Astrocyte (in vitro differentiated cells and primary cell): Measurements from ENCODE around the gene PERM1. TPM values are rescaled to one million over a fixed set of nuclear protein-coding genes. Genes with fewer than 3 reads are reported as not detected.

ENCODE experiments used
- DNase-seq: peaks from one replicate; pipeline ENCODE4 v3.0.0-alpha.2; 2010; ENCODE audit warnings: low read depth
- FAIRE-seq: peaks from 2 replicates; lab custom pipeline; 2011; peaks lifted over from hg19 to GRCh38; lab: Jason Lieb, UNC
- H2AFZ ChIP-seq: 2 replicates; pipeline ENCODE4 v1.6.0; 2012; ENCODE audit warnings: low read depth, low read length, inconsistent platforms
- H3K27ac ChIP-seq: 2 replicates; pipeline ENCODE4 v1.5.1; 2011; ENCODE audit warnings: low read depth, low read length, inconsistent platforms
- H3K27me3 ChIP-seq: 2 replicates; pipeline ENCODE4 v1.6.0; 2011; ENCODE audit warnings: low read length, inconsistent platforms; ENCODE audit not compliant: insufficient read depth
- H3K36me3 ChIP-seq: 2 replicates; pipeline ENCODE4 v1.5.1; 2011; ENCODE audit warnings: low read length, inconsistent platforms; ENCODE audit not compliant: insufficient read depth
- H3K4me1 ChIP-seq: 2 replicates; pipeline ENCODE4 v1.5.1; 2011; ENCODE audit warnings: low read length, inconsistent platforms; ENCODE audit not compliant: insufficient read depth
- H3K4me2 ChIP-seq: 2 replicates; pipeline ENCODE4 v1.6.0; 2012; ENCODE audit warnings: low read length, inconsistent platforms
- H3K4me3 ChIP-seq: 2 replicates; pipeline ENCODE4 v1.5.1; 2011; ENCODE audit warnings: low read depth, mild to moderate bottlenecking, low read length, inconsistent platforms; ENCODE audit not compliant: insufficient read depth
- H3K79me2 ChIP-seq: 2 replicates; pipeline ENCODE4 v1.6.0; 2012; ENCODE audit warnings: mild to moderate bottlenecking, low read length, inconsistent platforms; ENCODE audit not compliant: insufficient read depth
- H3K9ac ChIP-seq: 2 replicates; pipeline ENCODE4 v1.6.0; 2012; ENCODE audit warnings: mild to moderate bottlenecking, low read length, inconsistent platforms
- H3K9me3 ChIP-seq: 2 replicates; pipeline ENCODE4 v1.5.1; 2012; ENCODE audit warnings: low read depth, mild to moderate bottlenecking, low read length, inconsistent platforms; ENCODE audit not compliant: insufficient read depth
- H4K20me1 ChIP-seq: 2 replicates; pipeline ENCODE4 v1.6.0; 2012; ENCODE audit warnings: low read length, inconsistent platforms; ENCODE audit not compliant: insufficient read depth
- H3K27ac Mint-ChIP-seq: one replicate; pipeline ENCODE4 v1.8.0; 2021; ENCODE audit warnings: mild to moderate bottlenecking, mixed read lengths; ENCODE audit not compliant: unreplicated experiment
- H3K27me3 Mint-ChIP-seq: one replicate; pipeline ENCODE4 v1.8.0; 2021; ENCODE audit warnings: low read depth, mixed read lengths; ENCODE audit not compliant: unreplicated experiment
- H3K36me3 Mint-ChIP-seq: one replicate; pipeline ENCODE4 v1.8.0; 2021; ENCODE audit warnings: low read depth, mixed read lengths; ENCODE audit not compliant: unreplicated experiment
- H3K4me1 Mint-ChIP-seq: one replicate; pipeline ENCODE4 v1.8.0; 2021; ENCODE audit warnings: low read depth, mixed read lengths; ENCODE audit not compliant: unreplicated experiment
- H3K4me3 Mint-ChIP-seq: one replicate; pipeline ENCODE4 v1.8.0; 2021; ENCODE audit warnings: mild to moderate bottlenecking, moderate library complexity, mixed read lengths; ENCODE audit not compliant: unreplicated experiment
- H3K9me3 Mint-ChIP-seq: one replicate; pipeline ENCODE4 v1.8.0; 2021; ENCODE audit warnings: mild to moderate bottlenecking, mixed read lengths; ENCODE audit not compliant: unreplicated experiment
- CTCF ChIP-seq: IDR thresholded peaks from 2 replicates; pipeline ENCODE4 v1.5.1; 2011; ENCODE audit warnings: low read depth, mild to moderate bottlenecking, inconsistent platforms, low read length, moderate library complexity; ENCODE audit not compliant: insufficient read depth
- EZH2 ChIP-seq: IDR thresholded peaks from 2 replicates; pipeline ENCODE4 v1.6.1; 2012; ENCODE audit warnings: mild to moderate bottlenecking, low read length, inconsistent platforms; ENCODE audit not compliant: insufficient read depth
- total RNA-seq: library from RNA; stranded (reverse); gene quantifications from 2 replicates; pipeline ENCODE4 v1.2.1, GENCODE V29; 2021

The PERM1 gene
- total RNA-seq, 1 donor from 2014 or later = 0.20 TPM

GRCh38 chr1:980602-981395 is 1.1 kb downstream of the PERM1 start:
- Mint-ChIP-seq H3K4me3 (no peak overlapping the region), H3K27me3 (peaks cover 38% of the 10 kb centered on the region), H3K9me3 (no peaks in the 10 kb centered on the region), H3K4me1 (no peaks in the 10 kb centered on the region), H3K27ac (no peak overlapping the region), H3K36me3 (peaks cover under 1% of the 10 kb centered on the region)
- H3K4me3 ChIP-seq = no peak overlapping the region
- no peaks in the 10 kb centered on the region for H3K9me3 ChIP-seq
- H3K79me2 ChIP-seq = no peaks in the 10 kb centered on the region
- DNase-seq = no peak
- H3K27me3 ChIP-seq = peaks cover 4% of the 10 kb centered on the region
- no peak overlapping the region for H3K9ac ChIP-seq
- H4K20me1 ChIP-seq = no peaks in the 10 kb centered on the region
- H3K4me2 ChIP-seq = no peak overlapping the region
- H3K36me3 ChIP-seq = no peaks in the 10 kb centered on the region
- H2AFZ ChIP-seq = no peak overlapping the region
- no peak for FAIRE-seq
- H3K27ac ChIP-seq = no peak overlapping the region
- H3K4me1 ChIP-seq = no peaks in the 10 kb centered on the region
- no peak for TF ChIP-seq CTCF
- TF ChIP-seq EZH2 = no peak

GRCh38 chr1:980137-980571 is 1.7 kb downstream of the PERM1 start:
- no peaks in the 10 kb centered on the region for H3K4me1 ChIP-seq
- H3K27ac Mint-ChIP-seq = no peak overlapping the region
- H3K9me3 ChIP-seq = no peaks in the 10 kb centered on the region
- no peak overlapping the region for H3K9ac ChIP-seq
- H3K27me3 Mint-ChIP-seq = peaks cover 35% of the 10 kb centered on the region
- H3K27me3 ChIP-seq = peaks cover 4% of the 10 kb centered on the region
- no peak overlapping the region for H3K4me2 ChIP-seq
- H4K20me1 ChIP-seq = no peaks in the 10 kb centered on the region
- H2AFZ ChIP-seq = no peak overlapping the region
- H3K4me3 Mint-ChIP-seq = no peak overlapping the region
- no peaks in the 10 kb centered on the region for H3K9me3 Mint-ChIP-seq
- no peaks in the 10 kb centered on the region for H3K36me3 ChIP-seq
- H3K4me1 Mint-ChIP-seq = no peaks in the 10 kb centered on the region
- H3K27ac ChIP-seq = no peak overlapping the region
- no peaks in the 10 kb centered on the region for H3K79me2 ChIP-seq
- no peak for DNase-seq
- no peak overlapping the region for H3K4me3 ChIP-seq
- no peak for FAIRE-seq
- TF ChIP-seq CTCF = no peak
- no peak for TF ChIP-seq EZH2
- peaks cover 2% of the 10 kb centered on the region for H3K36me3 Mint-ChIP-seq

GRCh38 chr1:979744-980072 is 2.2 kb downstream of the PERM1 start:
- H3K4me1 Mint-ChIP-seq = no peaks in the 10 kb centered on the region
- no peak for DNase-seq
- TF ChIP-seq EZH2 (no peak), CTCF (no peak)
- no peak for FAIRE-seq
- H3K27me3 Mint-ChIP-seq = peaks cover 35% of the 10 kb centered on the region
- H3K4me2 ChIP-seq = no peak overlapping the region
- H3K4me3 ChIP-seq = no peak overlapping the region
- H3K9me3 ChIP-seq = no peaks in the 10 kb centered on the region
- no peaks in the 10 kb centered on the region for H3K9me3 Mint-ChIP-seq
- H3K36me3 ChIP-seq = no peaks in the 10 kb centered on the region
- H3K9ac ChIP-seq = no peak overlapping the region
- no peaks in the 10 kb centered on the region for H4K20me1 ChIP-seq
- H3K27me3 ChIP-seq = peaks cover 4% of the 10 kb centered on the region
- H3K4me3 Mint-ChIP-seq = no peak overlapping the region
- peaks cover 5% of the 10 kb centered on the region for H3K36me3 Mint-ChIP-seq
- H3K27ac Mint-ChIP-seq = no peak overlapping the region
- no peaks in the 10 kb centered on the region for H3K4me1 ChIP-seq
- H3K27ac ChIP-seq = no peak overlapping the region
- no peaks in the 10 kb centered on the region for H3K79me2 ChIP-seq
- no peak overlapping the region for H2AFZ ChIP-seq
